Neural progenitor cell (in vitro differentiated cells): ENCODE results near the gene PTPRG. TPM values are rescaled to one million over a fixed set of nuclear protein-coding genes. Genes with fewer than 3 reads are reported as not detected.

Experiments used
- DNase-seq: peaks from one replicate; pipeline ENCODE4 v3.0.0-alpha.2; 2016; ENCODE audit warnings: low spot score
- H2AFZ ChIP-seq: fragments of 200-600 bp; sonication (generic); replicated peaks from 2 replicates; pipeline ENCODE4 v1.6.1; 2016; ENCODE audit warnings: antibody characterized with exemption
- H3F3A ChIP-seq: fragments of 200-600 bp; sonication (generic); 2 replicates; pipeline ENCODE4 v1.6.1; 2016; ENCODE audit warnings: antibody characterized with exemption, low read depth
- H3K27ac ChIP-seq: fragments of 200-600 bp; sonication (generic); 2 replicates; pipeline ENCODE4 v1.5.1; 2016; ENCODE audit warnings: mild to moderate bottlenecking
- H3K27me3 ChIP-seq: fragments of 200-600 bp; sonication (generic); 2 replicates; pipeline ENCODE4 v1.6.1; 2016; ENCODE audit warnings: mild to moderate bottlenecking, moderate library complexity
- H3K36me3 ChIP-seq: fragments of 200-600 bp; sonication (generic); 2 replicates; pipeline ENCODE4 v1.5.1; 2016
- H3K4me1 ChIP-seq: fragments of 200-600 bp; sonication (generic); 2 replicates; pipeline ENCODE4 v1.6.1; 2016; ENCODE audit warnings: mixed run types
- H3K4me2 ChIP-seq: fragments of 200-600 bp; sonication (generic); 2 replicates; pipeline ENCODE4 v1.6.1; 2016
- H3K4me3 ChIP-seq: fragments of 200-600 bp; sonication (generic); 2 replicates; pipeline ENCODE4 v1.5.1; 2016
- H3K79me2 ChIP-seq: fragments of 200-600 bp; sonication (generic); 2 replicates; pipeline ENCODE4 v1.6.1; 2016; ENCODE audit warnings: low read depth
- H3K9ac ChIP-seq: fragments of 200-600 bp; sonication (generic); 2 replicates; pipeline ENCODE4 v1.6.1; 2016
- H3K9me3 ChIP-seq: fragments of 200-600 bp; sonication (generic); 2 replicates; pipeline ENCODE4 v1.5.1; 2016; ENCODE audit warnings: low read depth
- H4K20me1 ChIP-seq: fragments of 200-600 bp; sonication (generic); 2 replicates; pipeline ENCODE4 v1.6.1; 2016; ENCODE audit warnings: low read depth
- H3K27ac Mint-ChIP-seq: 3 replicates; pipeline ENCODE4 v1.8.0; 2021; ENCODE audit warnings: mixed read lengths
- H3K27me3 Mint-ChIP-seq: 2 replicates; pipeline ENCODE4 v1.8.0; 2022; ENCODE audit warnings: low read depth, mild to moderate bottlenecking, inconsistent platforms, moderate library complexity, mixed read lengths; ENCODE audit not compliant: insufficient read depth
- H3K36me3 Mint-ChIP-seq: 3 replicates; pipeline ENCODE4 v1.8.0; 2021; ENCODE audit warnings: mixed read lengths
- H3K4me1 Mint-ChIP-seq: 3 replicates; pipeline ENCODE4 v1.8.0; 2021; ENCODE audit warnings: mixed read lengths
- H3K4me3 Mint-ChIP-seq: 3 replicates; pipeline ENCODE4 v1.8.0; 2021; ENCODE audit warnings: mild to moderate bottlenecking, moderate library complexity, mixed read lengths
- H3K9me3 Mint-ChIP-seq: 3 replicates; pipeline ENCODE4 v1.8.0; 2020; ENCODE audit warnings: mixed read lengths
- EZH2 ChIP-seq: fragments of 200-600 bp; sonication (generic); IDR thresholded peaks from 2 replicates; pipeline ENCODE4 v1.6.1; 2017; ENCODE audit warnings: antibody characterized with exemption, mild to moderate bottlenecking, moderate library complexity
- EZH2phosphoT487 ChIP-seq: fragments of 200-600 bp; sonication (generic); IDR thresholded peaks from 2 replicates; pipeline ENCODE4 v1.6.1; 2017; ENCODE audit warnings: antibody characterized with exemption
- total RNA-seq: library from RNA; depleted of rRNA; stranded (reverse); fragments of >200 nt; gene quantifications from 2 replicates; pipeline ENCODE4 v1.2.3, GENCODE V29; 2015; ENCODE audit warnings: low replicate concordance
- TF ChIP-seq, protein P1 (sequence below): fragments of 200-600 bp; sonication (generic); IDR thresholded peaks from 2 replicates; pipeline ENCODE4 v1.5.1; 2017; ENCODE audit warnings: antibody characterized with exemption, mild to moderate bottlenecking

The PTPRG gene
- total RNA-seq, 1 donor from 2014 or later: 65.3 TPM

GRCh38 chr3:62168356-62168755 lies 607.0 kb downstream of the PTPRG start:
- H3K27ac Mint-ChIP-seq: no peak overlapping the region
- Histone ChIP-seq H3K27me3 (no peaks in the 10 kb centered on the region), H2AFZ (no peak overlapping the region), H3K36me3 (peaks cover 11% of the 10 kb centered on the region), H3K79me2 (no peaks in the 10 kb centered on the region), H3F3A (no peaks in the 10 kb centered on the region), H3K4me3 (no peak overlapping the region), H3K4me2 (no peak overlapping the region), H3K9ac (no peak overlapping the region), H3K9me3 (no peaks in the 10 kb centered on the region), H4K20me1 (no peaks in the 10 kb centered on the region), H3K27ac (no peak overlapping the region), H3K4me1 (peaks cover 4% of the 10 kb centered on the region)
- H3K36me3 Mint-ChIP-seq: peaks cover 12% of the 10 kb centered on the region
- H3K4me3 Mint-ChIP-seq: no peak overlapping the region
- peaks cover 2% of the 10 kb centered on the region for H3K27me3 Mint-ChIP-seq
- no peak for DNase-seq
- peaks cover 6% of the 10 kb centered on the region for H3K4me1 Mint-ChIP-seq
- peaks cover 7% of the 10 kb centered on the region for H3K9me3 Mint-ChIP-seq
- TF ChIP-seq EZH2: no peak
- TF ChIP-seq, protein P1, sequence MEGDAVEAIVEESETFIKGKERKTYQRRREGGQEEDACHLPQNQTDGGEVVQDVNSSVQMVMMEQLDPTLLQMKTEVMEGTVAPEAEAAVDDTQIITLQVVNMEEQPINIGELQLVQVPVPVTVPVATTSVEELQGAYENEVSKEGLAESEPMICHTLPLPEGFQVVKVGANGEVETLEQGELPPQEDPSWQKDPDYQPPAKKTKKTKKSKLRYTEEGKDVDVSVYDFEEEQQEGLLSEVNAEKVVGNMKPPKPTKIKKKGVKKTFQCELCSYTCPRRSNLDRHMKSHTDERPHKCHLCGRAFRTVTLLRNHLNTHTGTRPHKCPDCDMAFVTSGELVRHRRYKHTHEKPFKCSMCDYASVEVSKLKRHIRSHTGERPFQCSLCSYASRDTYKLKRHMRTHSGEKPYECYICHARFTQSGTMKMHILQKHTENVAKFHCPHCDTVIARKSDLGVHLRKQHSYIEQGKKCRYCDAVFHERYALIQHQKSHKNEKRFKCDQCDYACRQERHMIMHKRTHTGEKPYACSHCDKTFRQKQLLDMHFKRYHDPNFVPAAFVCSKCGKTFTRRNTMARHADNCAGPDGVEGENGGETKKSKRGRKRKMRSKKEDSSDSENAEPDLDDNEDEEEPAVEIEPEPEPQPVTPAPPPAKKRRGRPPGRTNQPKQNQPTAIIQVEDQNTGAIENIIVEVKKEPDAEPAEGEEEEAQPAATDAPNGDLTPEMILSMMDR: no peak
- no peak for TF ChIP-seq EZH2phosphoT487

- Histone ChIP-seq H3K9ac (no peak overlapping the region), H3K4me3 (no peak overlapping the region), H3K79me2 (no peaks in the 10 kb centered on the region), H3K9me3 (no peaks in the 10 kb centered on the region), H3K36me3 (peaks cover 11% of the 10 kb centered on the region), H3K27ac (no peak overlapping the region), H4K20me1 (no peaks in the 10 kb centered on the region), H2AFZ (no peak overlapping the region), H3K4me2 (no peak overlapping the region), H3F3A (no peaks in the 10 kb centered on the region), H3K4me1 (peaks cover 9% of the 10 kb centered on the region), H3K27me3 (no peaks in the 10 kb centered on the region)
- DNase-seq: no peak
- peaks cover 12% of the 10 kb centered on the region for H3K36me3 Mint-ChIP-seq
- H3K4me3 Mint-ChIP-seq: no peak overlapping the region
- no peak overlapping the region for H3K27ac Mint-ChIP-seq
- H3K9me3 Mint-ChIP-seq: peaks cover 7% of the 10 kb centered on the region
- peaks cover 6% of the 10 kb centered on the region for H3K4me1 Mint-ChIP-seq
- TF ChIP-seq EZH2 (no peak), EZH2phosphoT487 (no peak)
- TF ChIP-seq, protein P1: no peak
- peaks cover 2% of the 10 kb centered on the region for H3K27me3 Mint-ChIP-seq
These were observed 608.7 kb downstream of the PTPRG start for GRCh38 chr3:62169906-62170660.

DNA sequence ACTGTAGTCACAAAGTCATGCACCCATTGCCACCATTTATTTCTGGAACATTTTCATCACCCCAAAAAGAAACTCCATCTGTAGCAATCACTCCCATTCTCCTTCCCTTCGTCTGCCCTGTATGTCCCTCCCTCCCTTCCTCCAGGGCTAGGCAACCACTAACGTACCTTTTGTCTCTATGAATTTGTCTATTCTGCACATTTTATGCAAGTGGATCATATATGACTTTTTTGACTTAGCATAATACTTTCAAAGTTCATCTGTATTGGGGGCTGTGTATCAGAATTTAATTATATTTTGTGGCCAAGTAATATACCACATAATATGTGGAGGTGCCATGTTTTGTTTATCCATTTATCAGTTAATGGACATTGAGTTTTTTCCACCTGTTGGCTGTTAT lies 610.4 kb downstream of the PTPRG start:
- Histone ChIP-seq H3K36me3 (peaks cover 11% of the 10 kb centered on the region), H3K9ac (no peak overlapping the region), H2AFZ (no peak overlapping the region), H3K27ac (no peak overlapping the region), H3K9me3 (no peaks in the 10 kb centered on the region), H3K4me2 (no peak overlapping the region), H3K27me3 (no peaks in the 10 kb centered on the region), H3K79me2 (no peaks in the 10 kb centered on the region), H3F3A (no peaks in the 10 kb centered on the region), H3K4me3 (no peak overlapping the region), H4K20me1 (no peaks in the 10 kb centered on the region), H3K4me1 (peaks cover 10% of the 10 kb centered on the region)
- Mint-ChIP-seq H3K27ac (no peak overlapping the region), H3K4me3 (no peak overlapping the region), H3K27me3 (peaks cover 2% of the 10 kb centered on the region), H3K4me1 (peaks cover 4% of the 10 kb centered on the region), H3K9me3 (peaks cover 7% of the 10 kb centered on the region), H3K36me3 (peaks cover 12% of the 10 kb centered on the region)
- TF ChIP-seq EZH2 (no peak), EZH2phosphoT487 (no peak)
- TF ChIP-seq, protein P1: no peak
- no peak for DNase-seq
